CD14-positive monocyte (primary cell): ENCODE measurements around the gene HSPB6. TPM values are rescaled to one million over a fixed set of nuclear protein-coding genes. Genes with fewer than 3 reads are reported as not detected.

Experiments
- DNase-seq, 3 donors: peaks; one replicate each; pipeline ENCODE4 v3.0.0-alpha.2; 2011 to 2022
- H2AFZ ChIP-seq: 2 replicates; pipeline ENCODE4 v1.6.0; 2012; ENCODE audit warnings: mild to moderate bottlenecking, low read depth, low read length, inconsistent platforms; ENCODE audit not compliant: insufficient read depth, poor library complexity, severe bottlenecking
- H3K27ac ChIP-seq, 2 donors: 1 replicate in 1 of 2; 2 replicates in 1 of 2; pipeline ENCODE4 v1.5.1; 2012 to 2013; ENCODE audit warnings: low read length in 2 of 2, control low read depth in 1 of 2, inconsistent platforms in 1 of 2, low read depth in 1 of 2, mild to moderate bottlenecking in 1 of 2
- H3K27me3 ChIP-seq, 2 donors: one replicate each; pipeline versions ENCODE4 v1.6.0 to v1.6.1; 2011 to 2013; ENCODE audit warnings: low read length in 2 of 2; ENCODE audit not compliant: control insufficient read depth in 2 of 2, insufficient read depth in 2 of 2
- H3K36me3 ChIP-seq, 2 donors: replicated peaks in 1 of 2; 1 replicate in 1 of 2; 2 replicates in 1 of 2; pipeline versions ENCODE4 v1.5.1 to v1.6.1; 2012 to 2013; ENCODE audit warnings: low read length in 2 of 2, control low read depth in 1 of 2, inconsistent platforms in 1 of 2, mild to moderate bottlenecking in 1 of 2; ENCODE audit not compliant: insufficient read depth in 2 of 2, control insufficient read depth in 1 of 2
- H3K4me1 ChIP-seq, 2 donors: 1 replicate in 1 of 2; 2 replicates in 1 of 2; pipeline versions ENCODE4 v1.5.1 to v1.6.1; 2012 to 2013; ENCODE audit warnings: low read length in 2 of 2, control low read depth in 1 of 2, inconsistent platforms in 1 of 2, mild to moderate bottlenecking in 1 of 2, moderate library complexity in 1 of 2; ENCODE audit not compliant: insufficient read depth in 2 of 2, control insufficient read depth in 1 of 2
- H3K4me2 ChIP-seq: replicated peaks from 2 replicates; pipeline ENCODE3; 2012; ENCODE audit warnings: low read length, moderate library complexity, mild to moderate bottlenecking; ENCODE audit not compliant: poor library complexity, severe bottlenecking; ENCODE audit errors: extremely low read depth
- H3K4me3 ChIP-seq, 3 experiments: fragments of 200-600 bp in 1 of 3; sonication (generic) in 1 of 3; replicated peaks in 1 of 3; 1 replicate in 2 of 3; 2 replicates in 1 of 3; pipeline ENCODE4 v1.5.1; 2011 to 2013; ENCODE audit warnings: low read length in 3 of 3, mild to moderate bottlenecking in 3 of 3, control low read depth in 2 of 3, low read depth in 2 of 3, inconsistent platforms in 1 of 3, moderate library complexity in 1 of 3
- H3K79me2 ChIP-seq: 2 replicates; pipeline ENCODE4 v1.6.0; 2012; ENCODE audit warnings: mild to moderate bottlenecking, control low read depth, inconsistent platforms, low read length, moderate library complexity; ENCODE audit not compliant: insufficient read depth
- H3K9ac ChIP-seq: 2 replicates; pipeline ENCODE4 v1.6.0; 2017; ENCODE audit warnings: low read length, mild to moderate bottlenecking; ENCODE audit not compliant: insufficient read depth, poor library complexity, severe bottlenecking
- H3K9me3 ChIP-seq, 2 donors: replicated peaks in 1 of 2; 1 replicate in 1 of 2; 2 replicates in 1 of 2; pipeline versions ENCODE4 v1.5.1 to v1.6.1; 2012 to 2013; ENCODE audit warnings: low read length in 2 of 2, control low read depth in 1 of 2; ENCODE audit not compliant: control insufficient read depth in 1 of 2, insufficient read depth in 1 of 2
- H4K20me1 ChIP-seq: 2 replicates; pipeline ENCODE4 v1.6.0; 2012; ENCODE audit warnings: mild to moderate bottlenecking, low read length, control low read depth, moderate library complexity; ENCODE audit not compliant: insufficient read depth
- H3K27ac Mint-ChIP-seq, 7 donors: one replicate each; pipeline ENCODE4 v1.8.0; 2020; ENCODE audit warnings: mild to moderate bottlenecking in 7 of 7, mixed read lengths in 7 of 7, moderate library complexity in 6 of 7, inconsistent platforms in 2 of 7
- H3K27me3 Mint-ChIP-seq, 3 donors: one replicate each; pipeline ENCODE4 v1.8.0; 2021 to 2022; ENCODE audit warnings: low read depth in 3 of 3, mild to moderate bottlenecking in 3 of 3, mixed read lengths in 3 of 3, moderate library complexity in 3 of 3, inconsistent platforms in 1 of 3
- H3K36me3 Mint-ChIP-seq, 2 donors: one replicate each; pipeline ENCODE4 v1.8.0; 2020; ENCODE audit warnings: mixed read lengths in 2 of 2, inconsistent platforms in 1 of 2, mild to moderate bottlenecking in 1 of 2
- H3K4me1 Mint-ChIP-seq: one replicate; pipeline ENCODE4 v1.8.0; 2020; ENCODE audit warnings: mild to moderate bottlenecking, mixed read lengths
- H3K4me3 Mint-ChIP-seq, 2 donors: one replicate each; pipeline ENCODE4 v1.8.0; 2020; ENCODE audit warnings: mild to moderate bottlenecking in 2 of 2, mixed read lengths in 2 of 2, moderate library complexity in 1 of 2
- H3K9me3 Mint-ChIP-seq, 7 donors: one replicate each; pipeline ENCODE4 v1.8.0; 2020 to 2022; ENCODE audit warnings: mixed read lengths in 7 of 7, mild to moderate bottlenecking in 6 of 7, moderate library complexity in 6 of 7, inconsistent platforms in 2 of 7
- WGBS: methylation state at CpG from one replicate; pipeline ENCODE4 v1.1.5; 2013; ENCODE audit warnings: missing lambda C conversion rate; ENCODE audit not compliant: insufficient coverage; 5-methylcytosine and 5-hydroxymethylcytosine counted together
- intact Hi-C, 2 donors: fragments of 100-400 bp; cut with micrococcal nuclease; formaldehyde crosslinking; loops; one replicate each; pipeline versions ENCODE4 v1.15.0 to v1.15.1; 2023
- polyA plus RNA-seq, 3 donors: library from polyadenylated mRNA; depleted of rRNA in 1 of 3; unstranded in 2 of 3; stranded (reverse) in 1 of 3; fragments of 300-500 nt in 2 of 3; fragments of >200 nt in 1 of 3; fragmentation: Illumina TruSeq in 2 of 3; gene quantifications; 1 replicate in 2 of 3; 2 replicates in 1 of 3; pipeline ENCODE4 v1.2.3, GENCODE V29; 2012 to 2021
- TF ChIP-seq, protein P1 (sequence below): fragments of 200-600 bp; IDR thresholded peaks from one replicate; pipeline ENCODE4 v1.8.0; 2022; ENCODE audit warnings: antibody characterized with exemption, mild to moderate bottlenecking

The HSPB6 gene
- polyA plus RNA-seq, 3 donors: not detected

DNA sequence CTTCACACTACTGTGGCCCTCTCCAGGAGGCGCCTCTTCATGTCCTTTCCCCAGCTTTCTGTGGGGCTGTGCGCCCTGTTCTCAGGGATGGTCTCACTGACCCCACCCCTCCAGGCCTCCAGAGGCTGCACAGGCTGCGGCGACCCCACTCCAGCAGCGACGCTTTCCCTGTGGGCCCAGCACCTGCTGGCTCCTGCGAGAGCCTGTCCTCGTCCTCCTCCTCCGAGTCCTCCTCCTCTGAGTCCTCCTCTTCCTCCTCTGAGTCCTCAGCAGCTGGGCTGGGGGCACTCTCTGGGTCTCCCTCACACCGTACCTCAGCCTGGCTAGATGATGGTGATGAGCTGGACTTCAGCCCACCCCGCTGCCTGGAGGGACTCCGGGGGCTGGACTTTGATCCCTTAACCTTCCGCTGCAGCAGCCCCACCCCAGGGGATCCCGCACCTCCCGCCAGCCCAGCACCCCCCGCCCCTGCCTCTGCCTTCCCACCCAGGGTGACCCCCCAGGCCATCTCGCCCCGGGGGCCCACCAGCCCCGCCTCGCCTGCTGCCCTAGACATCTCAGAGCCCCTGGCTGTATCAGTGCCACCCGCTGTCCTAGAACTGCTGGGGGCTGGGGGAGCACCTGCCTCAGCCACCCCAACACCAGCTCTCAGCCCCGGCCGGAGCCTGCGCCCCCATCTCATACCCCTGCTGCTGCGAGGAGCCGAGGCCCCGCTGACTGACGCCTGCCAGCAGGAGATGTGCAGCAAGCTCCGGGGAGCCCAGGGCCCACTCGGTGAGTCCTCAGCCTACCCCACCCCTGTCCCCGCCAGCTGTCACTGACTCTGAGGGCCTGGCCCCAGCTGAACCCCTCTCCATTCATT is 29.7 kb upstream of the HSPB6 start:
- Histone ChIP-seq H3K9me3 (no peaks in the 10 kb centered on the region), H3K4me3 (no peak overlapping the region), H4K20me1 (no peaks in the 10 kb centered on the region), H3K79me2 (no peaks in the 10 kb centered on the region), H3K4me2 (no peak overlapping the region), H3K27ac (no peak overlapping the region), H2AFZ (no peak overlapping the region), H3K4me1 (no peaks in the 10 kb centered on the region), H3K27me3 (no peaks in the 10 kb centered on the region), H3K36me3 (peaks cover 21 to 32% of the 10 kb centered on the region in 2 donors), H3K9ac (no peak overlapping the region)
- WGBS: 97% methylated on average over 25 of the region's 31 CpGs
- DNase-seq: no peak
- Mint-ChIP-seq H3K36me3 (peaks cover 23 to 44% of the 10 kb centered on the region in 2 donors), H3K4me1 (no peaks in the 10 kb centered on the region), H3K9me3 (no peaks in the 10 kb centered on the region), H3K27me3 (peaks cover 0 to 5% (median 0%) of the 10 kb centered on the region in 3 donors), H3K4me3 (no peak overlapping the region), H3K27ac (peak overlapping the region in 2 of 7 donors; percentile 8 to 35)
- intact Hi-C loops: no loop called here
- TF ChIP-seq, protein P1, sequence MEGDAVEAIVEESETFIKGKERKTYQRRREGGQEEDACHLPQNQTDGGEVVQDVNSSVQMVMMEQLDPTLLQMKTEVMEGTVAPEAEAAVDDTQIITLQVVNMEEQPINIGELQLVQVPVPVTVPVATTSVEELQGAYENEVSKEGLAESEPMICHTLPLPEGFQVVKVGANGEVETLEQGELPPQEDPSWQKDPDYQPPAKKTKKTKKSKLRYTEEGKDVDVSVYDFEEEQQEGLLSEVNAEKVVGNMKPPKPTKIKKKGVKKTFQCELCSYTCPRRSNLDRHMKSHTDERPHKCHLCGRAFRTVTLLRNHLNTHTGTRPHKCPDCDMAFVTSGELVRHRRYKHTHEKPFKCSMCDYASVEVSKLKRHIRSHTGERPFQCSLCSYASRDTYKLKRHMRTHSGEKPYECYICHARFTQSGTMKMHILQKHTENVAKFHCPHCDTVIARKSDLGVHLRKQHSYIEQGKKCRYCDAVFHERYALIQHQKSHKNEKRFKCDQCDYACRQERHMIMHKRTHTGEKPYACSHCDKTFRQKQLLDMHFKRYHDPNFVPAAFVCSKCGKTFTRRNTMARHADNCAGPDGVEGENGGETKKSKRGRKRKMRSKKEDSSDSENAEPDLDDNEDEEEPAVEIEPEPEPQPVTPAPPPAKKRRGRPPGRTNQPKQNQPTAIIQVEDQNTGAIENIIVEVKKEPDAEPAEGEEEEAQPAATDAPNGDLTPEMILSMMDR: no peak

DNA sequence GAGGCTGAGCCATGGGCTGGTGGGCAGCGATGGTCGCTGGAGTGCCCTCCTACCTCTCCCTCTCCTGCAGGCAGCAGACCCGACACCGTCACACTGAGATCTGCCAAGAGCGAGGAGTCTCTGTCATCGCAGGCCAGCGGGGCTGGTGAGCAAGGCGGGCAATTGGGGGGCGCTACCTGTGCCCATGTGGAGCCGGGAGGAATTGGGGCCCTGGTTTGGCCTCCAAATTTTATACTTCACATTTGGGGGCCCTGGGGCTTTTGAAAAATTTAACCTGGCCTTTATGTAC is 28.5 kb upstream of the HSPB6 start:
- H3K27ac Mint-ChIP-seq: peak overlapping the region in 1 of 7 donors; percentile 53
- no peaks in the 10 kb centered on the region for H3K9me3 ChIP-seq
- no peaks in the 10 kb centered on the region for H3K79me2 ChIP-seq
- H3K4me1 Mint-ChIP-seq: no peaks in the 10 kb centered on the region
- peaks cover 0 to 5% (median 0%) of the 10 kb centered on the region in 3 donors for H3K27me3 Mint-ChIP-seq
- H3K4me1 ChIP-seq: no peaks in the 10 kb centered on the region
- DNase-seq: no peak
- H4K20me1 ChIP-seq: no peaks in the 10 kb centered on the region
- no peak overlapping the region for H3K27ac ChIP-seq
- intact Hi-C loops: no loop called here
- no peak overlapping the region for H2AFZ ChIP-seq
- H3K36me3 Mint-ChIP-seq: peaks cover 29 to 53% of the 10 kb centered on the region in 2 donors
- H3K4me3 ChIP-seq: no peak overlapping the region
- TF ChIP-seq, protein P1: no peak
- no peaks in the 10 kb centered on the region for H3K9me3 Mint-ChIP-seq
- H3K9ac ChIP-seq: no peak overlapping the region
- 100% methylated on average over 1 of the region's 10 CpGs for WGBS
- H3K4me3 Mint-ChIP-seq: no peak overlapping the region
- no peaks in the 10 kb centered on the region for H3K27me3 ChIP-seq
- H3K4me2 ChIP-seq: no peak overlapping the region
- H3K36me3 ChIP-seq: peaks cover 28 to 38% of the 10 kb centered on the region in 2 donors
